Ishikawa (cell line): ENCODE measurements around the gene ZNF136.

Source experiments
- CEBPB ChIP-seq: IDR thresholded peaks from 2 replicates; pipeline ENCODE4 v1.6.1; 2012
- CREB1 ChIP-seq: IDR thresholded peaks from 2 replicates; pipeline ENCODE4 v1.6.1; 2012; ENCODE audit warnings: low read depth
- EGR1 ChIP-seq: IDR thresholded peaks from 2 replicates; pipeline ENCODE4 v1.6.1; 2012
- EP300 ChIP-seq: IDR thresholded peaks from 2 replicates; pipeline ENCODE4 v1.6.1; 2012; ENCODE audit warnings: borderline replicate concordance
- FOXM1 ChIP-seq: IDR thresholded peaks from 2 replicates; pipeline ENCODE4 v1.6.1; 2012; ENCODE audit warnings: low read depth, borderline replicate concordance
- MAX ChIP-seq: IDR thresholded peaks from 2 replicates; pipeline ENCODE4 v1.6.1; 2012
- NFIC ChIP-seq: IDR thresholded peaks from 2 replicates; pipeline ENCODE4 v1.6.1; 2012
- RAD21 ChIP-seq: IDR thresholded peaks from 2 replicates; pipeline ENCODE4 v1.6.1; 2012; ENCODE audit warnings: low read depth
- REST ChIP-seq: IDR thresholded peaks from 2 replicates; pipeline ENCODE4 v1.6.1; 2012; ENCODE audit warnings: low read depth, mild to moderate bottlenecking
- TAF1 ChIP-seq: IDR thresholded peaks from 2 replicates; pipeline ENCODE4 v1.6.1; 2012; ENCODE audit warnings: low read depth, mild to moderate bottlenecking
- TCF12 ChIP-seq: IDR thresholded peaks from 2 replicates; pipeline ENCODE4 v1.6.1; 2012; ENCODE audit warnings: low read depth
- TEAD4 ChIP-seq: IDR thresholded peaks from 2 replicates; pipeline ENCODE4 v1.6.1; 2012
- USF1 ChIP-seq: IDR thresholded peaks from 2 replicates; pipeline ENCODE4 v1.6.1; 2012
- YY1 ChIP-seq: IDR thresholded peaks from 2 replicates; pipeline ENCODE4 v1.6.1; 2012; ENCODE audit warnings: low read depth
- ZBTB7A ChIP-seq: IDR thresholded peaks from 2 replicates; pipeline ENCODE4 v1.6.1; 2012; ENCODE audit warnings: low read depth

ZNF136 gene

GRCh38 chr19:12187625-12188024, 24.7 kb downstream of the ZNF136 start:
- no peak for TF ChIP-seq FOXM1
- TF ChIP-seq TAF1: no peak
- TF ChIP-seq ZBTB7A: no peak
- TF ChIP-seq CREB1: no peak
- no peak for TF ChIP-seq TCF12
- TF ChIP-seq NFIC: no peak
- TF ChIP-seq RAD21: no peak
- TF ChIP-seq EGR1: no peak
- TF ChIP-seq REST: no peak
- no peak for TF ChIP-seq CEBPB
- no peak for TF ChIP-seq USF1
- TF ChIP-seq TEAD4: no peak
- TF ChIP-seq YY1: no peak
- TF ChIP-seq MAX: no peak
- TF ChIP-seq EP300: no peak

- no peak for TF ChIP-seq RAD21
- TF ChIP-seq TCF12: no peak
- no peak for TF ChIP-seq CEBPB
- no peak for TF ChIP-seq ZBTB7A
- no peak for TF ChIP-seq YY1
- TF ChIP-seq EGR1: no peak
- no peak for TF ChIP-seq TEAD4
- TF ChIP-seq REST: no peak
- no peak for TF ChIP-seq NFIC
- no peak for TF ChIP-seq MAX
- TF ChIP-seq CREB1: no peak
These were observed 32.2 kb downstream of the ZNF136 start for GRCh38 chr19:12194827-12195731.

- TF ChIP-seq TCF12: no peak
- TF ChIP-seq RAD21: no peak
- TF ChIP-seq USF1: no peak
- TF ChIP-seq CEBPB: no peak
- no peak for TF ChIP-seq NFIC
- TF ChIP-seq EGR1: no peak
- TF ChIP-seq CREB1: no peak
- no peak for TF ChIP-seq MAX
- TF ChIP-seq TAF1: no peak
- no peak for TF ChIP-seq FOXM1
- TF ChIP-seq ZBTB7A: no peak
- no peak for TF ChIP-seq EP300
- no peak for TF ChIP-seq REST
- no peak for TF ChIP-seq TEAD4
- TF ChIP-seq YY1: no peak
These were observed 35.2 kb downstream of the ZNF136 start for GRCh38 chr19:12198136-12198535.
